Measurements from ENCODE around the gene KRT77.
"Not testable (repeated sequence)": the region's sequence is repeated elsewhere in the genome, so short reads cannot be mapped to it uniquely, and the experiment has no call there.

KRT77 gene

DNA sequence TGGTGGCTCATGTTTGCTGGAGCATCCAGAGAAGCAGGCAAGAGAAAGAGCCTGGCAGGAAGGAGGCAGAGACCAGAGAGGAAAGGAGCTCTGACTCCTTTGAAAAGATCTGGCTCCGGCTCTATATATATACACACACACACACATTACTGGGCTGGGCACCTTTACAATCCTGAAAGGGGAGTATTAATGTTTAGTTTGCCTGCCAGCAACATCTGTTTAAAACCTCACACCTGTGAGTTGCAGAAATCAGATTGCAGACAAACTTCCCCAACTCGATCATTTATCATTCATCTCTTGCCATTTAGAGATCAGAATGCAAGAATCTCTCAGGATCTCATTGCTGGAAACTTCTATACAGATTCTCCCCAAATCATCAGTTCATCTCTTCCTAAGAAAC, at the start of gene KRT77:
Gene KRT77 (minus strand): TSS at position 101 of the 400 bp plus-strand sequence. CDS start 90 bp downstream, at position 11.
- no peaks in the 10 kb centered on the region; the same call in 1 of the 2 replicates for H3K27me3 ChIP-seq (ENCODE audit: insufficient read depth, low read length)

GRCh38 chr12:52752516-52752915, 49.2 kb upstream of the KRT77 start:
- Histone ChIP-seq H3K9me3 (ENCODE audit: insufficient read depth, low read depth, low read length) (no peaks in the 10 kb centered on the region), H3K9ac (ENCODE audit: low read depth, low read length) (no peak overlapping the region), H3K4me1 (ENCODE audit: insufficient read depth, low read length) (no peaks in the 10 kb centered on the region), H3K36me3 (ENCODE audit: insufficient read depth, low read depth, low read length) (no peaks in the 10 kb centered on the region), H3K27me3 (ENCODE audit: insufficient read depth, low read length) (peaks cover 21% of the 10 kb centered on the region), H3K4me3 (ENCODE audit: low read length) (no peak overlapping the region), H3K27ac (ENCODE audit: low read length) (no peak overlapping the region)

More for the DNA sequence above, at the start of gene KRT77:
- Histone ChIP-seq H3K4me3 (ENCODE audit: low read length) (no peak within 1 kb of the TSS), H3K4me1 (ENCODE audit: insufficient read depth, low read length) (no peaks in the 10 kb centered on the region), H3K9ac (ENCODE audit: low read depth, low read length) (no peak within 1 kb of the TSS), H3K36me3 (ENCODE audit: insufficient read depth, low read depth, low read length) (no peaks in the 10 kb centered on the region), H3K27ac (ENCODE audit: low read length) (no peak within 1 kb of the TSS), H3K9me3 (ENCODE audit: insufficient read depth, low read depth, low read length) (no peaks in the 10 kb centered on the region)

DNA sequence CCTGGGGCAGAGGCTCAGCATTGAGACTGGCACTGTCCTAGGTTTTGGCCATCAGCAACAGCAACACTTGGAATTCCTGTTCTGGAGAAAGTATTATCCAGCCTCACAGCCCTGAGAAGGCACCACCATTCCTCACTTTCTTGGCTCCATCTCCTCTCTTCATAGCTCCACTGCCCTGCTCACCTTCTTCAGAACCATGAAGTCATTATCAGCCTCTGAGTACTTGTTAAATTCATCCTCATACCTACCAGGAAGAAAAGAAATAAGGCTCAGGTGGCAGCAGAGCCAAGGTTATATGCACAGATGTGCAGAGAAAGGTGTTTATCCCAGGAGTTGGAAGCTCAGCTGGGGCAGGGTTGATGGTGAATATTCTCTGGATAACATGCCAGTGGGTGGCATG, 48.5 kb upstream of the KRT77 start:
- no peak overlapping the region for H3K27ac ChIP-seq (ENCODE audit: low read length)
- no peaks in the 10 kb centered on the region for H3K4me1 ChIP-seq (ENCODE audit: insufficient read depth, low read length)
- H3K4me3 ChIP-seq (ENCODE audit: low read length) = no peak overlapping the region
- H3K36me3 ChIP-seq (ENCODE audit: insufficient read depth, low read depth, low read length) = no peaks in the 10 kb centered on the region
- no peak overlapping the region for H3K9ac ChIP-seq (ENCODE audit: low read depth, low read length)
- H3K27me3 ChIP-seq (ENCODE audit: insufficient read depth, low read length) = peaks cover 26% of the 10 kb centered on the region
- no peaks in the 10 kb centered on the region for H3K9me3 ChIP-seq (ENCODE audit: insufficient read depth, low read depth, low read length)

GRCh38 chr12:52750532-52750931, 47.2 kb upstream of the KRT77 start:
- not testable (repeated sequence) for H3K27ac ChIP-seq (ENCODE audit: low read length); H3K9me3 ChIP-seq (ENCODE audit: insufficient read depth, low read depth, low read length); H3K9ac ChIP-seq (ENCODE audit: low read depth, low read length); H3K4me3 ChIP-seq (ENCODE audit: low read length); H3K4me1 ChIP-seq (ENCODE audit: insufficient read depth, low read length); H3K36me3 ChIP-seq (ENCODE audit: insufficient read depth, low read depth, low read length)
- H3K27me3 ChIP-seq (ENCODE audit: insufficient read depth, low read length) = peaks cover 38% of the 10 kb centered on the region

GRCh38 chr12:52749827-52750226, 46.5 kb upstream of the KRT77 start:
- Histone ChIP-seq H3K4me3 (ENCODE audit: low read length) (no peak overlapping the region), H3K27me3 (ENCODE audit: insufficient read depth, low read length) (peaks cover 44% of the 10 kb centered on the region), H3K9me3 (ENCODE audit: insufficient read depth, low read depth, low read length) (no peaks in the 10 kb centered on the region)

DNA sequence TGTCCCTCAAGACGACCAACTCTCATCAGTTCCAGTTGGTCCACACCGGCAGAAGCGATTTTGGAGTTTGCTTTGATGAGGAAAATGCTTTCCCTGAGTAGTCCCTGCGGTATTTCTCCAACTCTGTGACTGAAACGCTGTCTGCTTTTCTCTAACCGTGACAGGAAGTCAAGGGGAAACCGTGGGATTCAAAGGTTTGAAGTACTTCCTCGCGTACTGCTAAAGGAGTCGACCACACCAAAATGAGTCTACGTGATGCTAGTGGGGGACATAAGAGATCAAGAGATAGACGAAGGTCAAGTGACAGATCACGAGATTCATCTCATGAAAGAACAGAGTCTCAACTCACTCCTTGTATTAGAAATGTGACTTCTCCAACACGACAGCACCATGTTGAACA, 45.3 kb upstream of the KRT77 start:
- H3K36me3 ChIP-seq (ENCODE audit: insufficient read depth, low read depth, low read length) = no peaks in the 10 kb centered on the region
- peaks cover 51% of the 10 kb centered on the region for H3K27me3 ChIP-seq (ENCODE audit: insufficient read depth, low read length)
- H3K4me3 ChIP-seq (ENCODE audit: low read length) = no peak overlapping the region

More at GRCh38 chr12:52749827-52750226, 46.5 kb upstream of the KRT77 start:
- no peaks in the 10 kb centered on the region for H3K36me3 ChIP-seq (ENCODE audit: insufficient read depth, low read depth, low read length)
- H3K4me1 ChIP-seq (ENCODE audit: insufficient read depth, low read length) = no peaks in the 10 kb centered on the region
- H3K9ac ChIP-seq (ENCODE audit: low read depth, low read length) = no peak overlapping the region
- no peak overlapping the region for H3K27ac ChIP-seq (ENCODE audit: low read length)

GRCh38 chr12:52745554-52745953, 42.2 kb upstream of the KRT77 start:
- no peak overlapping the region for H3K27ac ChIP-seq (ENCODE audit: low read length)
- no peaks in the 10 kb centered on the region for H3K4me1 ChIP-seq (ENCODE audit: insufficient read depth, low read length)
- H3K4me3 ChIP-seq (ENCODE audit: low read length) = no peak overlapping the region
- peaks cover 58% of the 10 kb centered on the region for H3K27me3 ChIP-seq (ENCODE audit: insufficient read depth, low read length)
- H3K36me3 ChIP-seq (ENCODE audit: insufficient read depth, low read depth, low read length) = no peaks in the 10 kb centered on the region
- H3K9ac ChIP-seq (ENCODE audit: low read depth, low read length) = no peak overlapping the region
- no peaks in the 10 kb centered on the region for H3K9me3 ChIP-seq (ENCODE audit: insufficient read depth, low read depth, low read length)

More for the DNA sequence above, 45.3 kb upstream of the KRT77 start:
- Histone ChIP-seq H3K4me1 (ENCODE audit: insufficient read depth, low read length) (no peaks in the 10 kb centered on the region), H3K27ac (ENCODE audit: low read length) (no peak overlapping the region), H3K9ac (ENCODE audit: low read depth, low read length) (no peak overlapping the region), H3K9me3 (ENCODE audit: insufficient read depth, low read depth, low read length) (no peaks in the 10 kb centered on the region)

DNA sequence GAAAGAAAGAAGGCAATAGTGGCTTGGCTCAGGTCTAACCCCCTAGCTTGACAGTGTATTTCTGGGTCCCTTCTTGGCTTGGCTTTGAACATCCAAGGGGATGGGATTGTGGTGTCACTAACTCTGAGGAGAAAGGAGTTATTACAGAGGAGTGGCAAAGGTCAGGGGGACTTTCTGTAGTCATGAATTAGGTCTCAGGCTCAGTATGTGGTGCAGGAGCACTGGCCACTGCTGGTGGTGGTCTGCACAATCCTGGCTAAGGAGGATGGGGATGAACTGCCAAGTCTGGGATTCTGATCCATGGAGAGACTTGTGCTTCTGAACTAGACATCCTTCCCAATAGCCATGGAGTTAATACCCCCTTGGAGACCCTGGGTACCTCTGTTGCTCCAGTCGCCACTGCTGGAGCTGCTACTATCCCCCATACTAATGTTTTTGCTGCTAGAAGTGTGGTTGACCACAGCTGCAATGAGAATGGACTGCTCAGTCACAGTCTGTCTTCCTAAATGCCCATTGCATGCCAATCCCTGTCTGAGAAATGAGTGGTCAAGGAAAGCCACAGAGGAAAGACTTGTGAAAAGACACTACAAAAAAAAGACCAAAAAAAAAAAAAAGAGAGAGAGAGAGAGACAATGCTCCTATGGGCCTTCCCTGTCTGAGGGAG, 41.3 kb upstream of the KRT77 start:
- Histone ChIP-seq H3K27me3 (ENCODE audit: insufficient read depth, low read length) (peaks cover 62% of the 10 kb centered on the region), H3K9ac (ENCODE audit: low read depth, low read length) (no peak overlapping the region), H3K27ac (ENCODE audit: low read length) (no peak overlapping the region), H3K36me3 (ENCODE audit: insufficient read depth, low read depth, low read length) (no peaks in the 10 kb centered on the region), H3K4me3 (ENCODE audit: low read length) (no peak overlapping the region), H3K4me1 (ENCODE audit: insufficient read depth, low read length) (no peaks in the 10 kb centered on the region), H3K9me3 (ENCODE audit: insufficient read depth, low read depth, low read length) (no peaks in the 10 kb centered on the region)

DNA sequence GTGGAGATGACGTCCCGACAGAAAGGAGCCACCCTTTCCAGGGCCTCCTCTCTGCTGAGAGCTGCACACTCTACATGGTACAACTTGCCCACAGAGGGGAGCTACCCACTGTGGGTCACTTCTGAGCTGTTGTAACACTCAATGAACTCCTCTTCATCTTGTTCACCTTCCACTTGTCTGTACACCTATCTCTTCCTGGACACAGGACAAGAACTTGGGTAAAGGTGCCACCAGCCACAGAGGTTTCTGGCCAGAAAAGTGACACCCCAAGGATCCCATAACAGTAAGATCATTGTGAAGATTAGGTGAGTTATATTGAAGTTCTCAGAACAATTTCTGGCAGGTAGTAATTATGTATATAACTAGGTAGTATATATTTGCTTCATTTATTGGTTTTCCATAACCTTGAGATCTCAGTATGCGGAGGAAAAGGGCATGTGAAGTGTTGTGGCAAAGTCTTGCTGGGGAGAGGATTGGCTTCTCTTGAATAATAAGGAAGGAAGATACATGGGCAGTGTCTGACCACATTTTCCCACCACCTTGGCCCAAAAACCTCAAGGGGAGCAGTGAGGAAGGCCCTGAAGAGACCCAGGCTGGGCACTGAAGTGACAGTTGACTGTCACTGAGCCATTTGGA, 39.6 kb upstream of the KRT77 start:
- peaks cover 52% of the 10 kb centered on the region for H3K27me3 ChIP-seq (ENCODE audit: insufficient read depth, low read length)
- H3K27ac ChIP-seq (ENCODE audit: low read length) = no peak overlapping the region
- no peaks in the 10 kb centered on the region for H3K36me3 ChIP-seq (ENCODE audit: insufficient read depth, low read depth, low read length)
- no peaks in the 10 kb centered on the region for H3K4me1 ChIP-seq (ENCODE audit: insufficient read depth, low read length)
- no peak overlapping the region for H3K9ac ChIP-seq (ENCODE audit: low read depth, low read length)
- H3K4me3 ChIP-seq (ENCODE audit: low read length) = no peak overlapping the region
- H3K9me3 ChIP-seq (ENCODE audit: insufficient read depth, low read depth, low read length) = no peaks in the 10 kb centered on the region

GRCh38 chr12:52742196-52742580, 38.9 kb upstream of the KRT77 start:
- Histone ChIP-seq H3K27ac (ENCODE audit: low read length) (no peak overlapping the region), H3K4me3 (ENCODE audit: low read length) (no peak overlapping the region), H3K9ac (ENCODE audit: low read depth, low read length) (no peak overlapping the region), H3K4me1 (ENCODE audit: insufficient read depth, low read length) (no peaks in the 10 kb centered on the region), H3K27me3 (ENCODE audit: insufficient read depth, low read length) (peaks cover 51% of the 10 kb centered on the region), H3K9me3 (ENCODE audit: insufficient read depth, low read depth, low read length) (no peaks in the 10 kb centered on the region), H3K36me3 (ENCODE audit: insufficient read depth, low read depth, low read length) (no peaks in the 10 kb centered on the region)

DNA sequence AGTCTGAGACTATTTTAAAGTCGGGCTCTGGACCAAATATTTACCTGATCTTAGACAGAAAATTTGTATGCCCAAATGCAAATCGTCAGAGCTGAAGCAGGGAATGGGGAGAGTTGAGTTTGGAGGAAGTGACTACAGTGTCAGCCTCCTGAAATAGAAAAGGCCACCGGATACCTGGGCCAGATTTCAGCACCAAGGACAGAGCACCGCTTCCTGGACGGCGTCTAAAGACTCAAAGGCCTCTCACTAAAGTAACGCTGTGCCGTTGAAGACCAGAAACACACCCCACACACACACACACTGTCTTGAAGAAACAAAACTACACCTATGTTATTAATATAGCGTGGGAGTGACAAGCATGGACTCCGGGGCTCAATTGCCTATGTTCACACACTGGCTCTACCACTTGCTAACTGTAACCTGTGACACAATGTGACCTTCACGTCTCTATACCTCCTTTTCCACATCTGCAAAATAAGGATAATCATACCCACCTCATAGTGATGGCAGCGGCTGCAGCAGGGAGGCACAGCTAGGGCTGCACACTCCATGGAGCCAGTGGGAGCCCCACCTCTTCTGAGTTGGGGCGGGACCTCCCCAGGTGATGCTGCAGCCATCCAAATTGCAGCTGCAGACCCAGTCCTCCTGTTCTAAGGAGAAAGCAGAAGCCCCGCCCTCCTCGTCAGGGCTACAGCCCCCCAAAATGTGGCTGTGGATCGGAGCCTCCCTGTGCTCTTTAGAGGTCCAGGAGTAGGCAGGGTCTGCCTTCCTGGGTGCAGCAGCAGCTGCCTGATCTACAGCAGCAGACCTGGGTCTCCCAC, 38.3 kb upstream of the KRT77 start:
- H3K27ac ChIP-seq (ENCODE audit: low read length) = no peak overlapping the region
- no peak overlapping the region for H3K9ac ChIP-seq (ENCODE audit: low read depth, low read length)
- H3K4me3 ChIP-seq (ENCODE audit: low read length) = no peak overlapping the region
- no peaks in the 10 kb centered on the region for H3K4me1 ChIP-seq (ENCODE audit: insufficient read depth, low read length)
- no peaks in the 10 kb centered on the region for H3K36me3 ChIP-seq (ENCODE audit: insufficient read depth, low read depth, low read length)
- H3K27me3 ChIP-seq (ENCODE audit: insufficient read depth, low read length) = peaks cover 45% of the 10 kb centered on the region
- no peaks in the 10 kb centered on the region for H3K9me3 ChIP-seq (ENCODE audit: insufficient read depth, low read depth, low read length)
